ENCODE measurements around the gene WNT9A. TPM values are rescaled to one million over a fixed set of nuclear protein-coding genes. Genes with fewer than 3 reads are reported as not detected.

Gene WNT9A
- total RNA-seq, 1 donor, result 0.36 TPM

DNA sequence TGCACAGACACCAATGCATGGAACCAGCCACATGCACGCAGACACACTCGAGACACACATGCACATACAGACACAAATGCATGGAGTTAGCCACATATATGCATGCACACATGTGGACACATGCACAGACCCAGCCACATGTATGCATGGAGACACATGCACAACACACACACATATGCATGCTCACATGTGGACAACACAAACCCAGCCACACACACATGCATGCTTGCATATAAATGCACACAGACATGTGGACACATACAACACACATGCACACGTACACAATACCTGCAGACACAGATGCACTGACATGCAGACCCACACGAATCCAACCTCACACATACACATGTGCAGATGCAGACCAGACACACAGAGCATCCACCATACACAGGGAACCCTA is 31.1 kb downstream of the WNT9A start:
- no peak overlapping the region for H2AFZ ChIP-seq (ENCODE audit: low read length)
- peaks cover 5% of the 10 kb centered on the region for H3K27me3 ChIP-seq (ENCODE audit: insufficient read depth, low read length)
- H3K36me3 ChIP-seq (ENCODE audit: insufficient read depth, low read length), result no peaks in the 10 kb centered on the region
- no peaks in the 10 kb centered on the region for H3K9me3 ChIP-seq (ENCODE audit: low read depth, low read length)
- no peak overlapping the region for H3K27ac ChIP-seq (ENCODE audit: low read depth, low read length)
- H4K20me1 ChIP-seq (ENCODE audit: insufficient read depth, low read length), result no peaks in the 10 kb centered on the region
- DNase-seq (ENCODE audit: insufficient read length, low spot score, missing footprints), result peak; percentile 80
- TF ChIP-seq, protein P1, sequence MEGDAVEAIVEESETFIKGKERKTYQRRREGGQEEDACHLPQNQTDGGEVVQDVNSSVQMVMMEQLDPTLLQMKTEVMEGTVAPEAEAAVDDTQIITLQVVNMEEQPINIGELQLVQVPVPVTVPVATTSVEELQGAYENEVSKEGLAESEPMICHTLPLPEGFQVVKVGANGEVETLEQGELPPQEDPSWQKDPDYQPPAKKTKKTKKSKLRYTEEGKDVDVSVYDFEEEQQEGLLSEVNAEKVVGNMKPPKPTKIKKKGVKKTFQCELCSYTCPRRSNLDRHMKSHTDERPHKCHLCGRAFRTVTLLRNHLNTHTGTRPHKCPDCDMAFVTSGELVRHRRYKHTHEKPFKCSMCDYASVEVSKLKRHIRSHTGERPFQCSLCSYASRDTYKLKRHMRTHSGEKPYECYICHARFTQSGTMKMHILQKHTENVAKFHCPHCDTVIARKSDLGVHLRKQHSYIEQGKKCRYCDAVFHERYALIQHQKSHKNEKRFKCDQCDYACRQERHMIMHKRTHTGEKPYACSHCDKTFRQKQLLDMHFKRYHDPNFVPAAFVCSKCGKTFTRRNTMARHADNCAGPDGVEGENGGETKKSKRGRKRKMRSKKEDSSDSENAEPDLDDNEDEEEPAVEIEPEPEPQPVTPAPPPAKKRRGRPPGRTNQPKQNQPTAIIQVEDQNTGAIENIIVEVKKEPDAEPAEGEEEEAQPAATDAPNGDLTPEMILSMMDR (IDR thresholded peaks at IDR 0.05; ENCODE audit: extremely low read depth, low read depth, low read length), result no peak
- H3K79me2 ChIP-seq (ENCODE audit: insufficient read depth, low read length), result no peaks in the 10 kb centered on the region
- no peak overlapping the region for H3K4me3 ChIP-seq (ENCODE audit: insufficient read depth, low read length)
- H3K4me2 ChIP-seq (ENCODE audit: insufficient read depth, low read length), result no peak overlapping the region
- no peaks in the 10 kb centered on the region for H3K4me1 ChIP-seq (ENCODE audit: insufficient read depth, low read length)

DNA sequence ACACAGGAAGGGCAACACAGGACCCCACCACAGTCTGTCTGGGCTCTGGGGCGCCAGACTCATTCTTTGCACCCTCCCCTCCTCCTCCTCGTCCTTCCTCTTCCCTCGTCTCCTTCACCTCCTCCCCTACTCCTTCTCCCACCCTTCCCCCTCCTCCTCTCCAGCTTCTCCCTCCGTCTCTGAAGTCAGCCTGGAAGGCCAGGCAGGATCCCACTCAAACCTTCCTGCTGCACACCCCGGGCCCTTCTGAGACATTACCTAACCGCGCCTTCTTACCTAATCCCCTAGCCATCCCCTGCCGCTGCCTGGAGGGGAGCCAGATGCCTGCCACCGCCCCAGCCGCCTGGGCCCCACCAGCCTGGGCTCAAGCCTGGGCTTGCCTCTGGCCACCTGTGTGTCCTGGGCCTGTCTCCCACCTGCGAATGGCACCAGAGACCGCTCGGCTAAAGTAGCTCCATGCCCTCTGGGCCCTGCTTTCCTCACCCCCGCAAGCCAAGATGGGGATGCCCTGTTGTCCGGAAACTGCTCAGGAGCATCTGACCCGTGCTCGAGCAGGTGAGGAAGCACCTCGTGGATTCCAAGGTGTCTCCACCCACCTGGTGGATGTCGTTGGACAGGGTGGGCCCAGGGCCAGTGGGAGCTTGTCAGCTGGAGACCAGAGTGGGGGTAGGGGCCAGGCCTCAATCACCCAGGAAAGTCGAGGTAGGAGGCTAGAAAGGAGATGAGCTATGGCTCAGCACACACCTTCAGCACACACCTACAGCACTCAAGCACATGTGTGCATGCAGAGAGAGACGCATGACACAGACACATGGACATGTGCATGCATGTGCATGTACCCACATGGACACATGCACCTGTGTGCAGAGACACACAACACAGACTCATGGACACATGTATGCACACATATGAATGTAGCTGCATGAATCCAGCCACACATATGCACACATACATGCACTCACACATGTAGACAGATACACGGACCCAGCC is 31.9 kb downstream of the WNT9A start:
- Histone ChIP-seq H3K4me1 (ENCODE audit: insufficient read depth, low read length) (no peaks in the 10 kb centered on the region), H3K9me3 (ENCODE audit: low read depth, low read length) (no peaks in the 10 kb centered on the region), H3K4me3 (ENCODE audit: insufficient read depth, low read length) (no peak overlapping the region), H3K27me3 (ENCODE audit: insufficient read depth, low read length) (peaks cover 5% of the 10 kb centered on the region), H4K20me1 (ENCODE audit: insufficient read depth, low read length) (no peaks in the 10 kb centered on the region), H3K27ac (ENCODE audit: low read depth, low read length) (no peak overlapping the region), H3K4me2 (ENCODE audit: insufficient read depth, low read length) (no peak overlapping the region), H2AFZ (ENCODE audit: low read length) (no peak overlapping the region), H3K36me3 (ENCODE audit: insufficient read depth, low read length) (no peaks in the 10 kb centered on the region), H3K79me2 (ENCODE audit: insufficient read depth, low read length) (no peaks in the 10 kb centered on the region)
- DNase-seq (ENCODE audit: insufficient read length, low spot score, missing footprints), result peak; percentile 75
- TF ChIP-seq, protein P1 (IDR thresholded peaks at IDR 0.05; ENCODE audit: extremely low read depth, low read depth, low read length), result no peak

DNA sequence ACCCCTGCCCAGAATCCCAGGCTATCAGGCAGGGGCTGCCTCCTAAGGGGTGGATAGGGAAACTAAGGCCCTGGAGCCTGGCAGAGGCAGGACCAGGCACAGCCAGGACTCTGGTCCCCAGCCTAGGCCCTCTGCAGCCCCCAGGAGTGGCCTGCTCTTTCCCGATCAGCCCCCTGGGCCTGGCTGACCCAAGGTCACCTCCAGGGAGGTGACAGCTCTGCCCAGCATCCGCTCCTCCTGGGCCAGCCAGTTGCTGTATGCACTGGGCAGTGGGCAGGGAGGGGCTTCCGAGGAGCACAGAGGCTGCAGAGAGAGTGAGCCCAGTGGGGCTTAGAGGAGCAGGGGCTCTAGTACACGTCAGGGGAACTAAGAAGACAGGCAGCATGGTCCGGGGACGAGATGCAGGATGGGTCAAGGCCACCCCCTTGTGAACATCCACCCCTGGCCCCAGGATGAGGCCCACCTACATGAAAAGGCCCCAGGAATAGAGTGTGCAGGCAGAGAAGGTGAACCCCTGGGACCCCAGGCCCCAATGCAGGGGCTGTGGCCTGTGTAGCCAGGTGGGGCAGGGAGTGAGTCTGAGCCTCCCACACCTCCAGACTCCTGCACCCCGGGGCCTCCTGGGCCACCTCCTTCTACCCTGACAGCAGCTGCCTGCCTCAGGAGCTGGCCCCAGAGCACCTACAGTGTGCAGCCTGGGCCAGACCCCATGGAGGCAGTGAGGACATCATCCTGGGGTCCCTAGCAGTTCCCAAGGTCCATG is 32.8 kb downstream of the WNT9A start:
- H3K9me3 ChIP-seq (ENCODE audit: low read depth, low read length), result no peaks in the 10 kb centered on the region
- TF ChIP-seq, protein P1 (IDR thresholded peaks at IDR 0.05; ENCODE audit: extremely low read depth, low read depth, low read length), result no peak
- no peak overlapping the region for H3K27ac ChIP-seq (ENCODE audit: low read depth, low read length)
- no peaks in the 10 kb centered on the region for H3K79me2 ChIP-seq (ENCODE audit: insufficient read depth, low read length)
- peaks cover 5% of the 10 kb centered on the region for H3K27me3 ChIP-seq (ENCODE audit: insufficient read depth, low read length)
- peak; percentile 71 for DNase-seq (ENCODE audit: insufficient read length, low spot score, missing footprints)
- no peak overlapping the region for H3K4me3 ChIP-seq (ENCODE audit: insufficient read depth, low read length)
- H4K20me1 ChIP-seq (ENCODE audit: insufficient read depth, low read length), result no peaks in the 10 kb centered on the region
- H3K4me1 ChIP-seq (ENCODE audit: insufficient read depth, low read length), result no peaks in the 10 kb centered on the region
- no peaks in the 10 kb centered on the region for H3K36me3 ChIP-seq (ENCODE audit: insufficient read depth, low read length)
- H2AFZ ChIP-seq (ENCODE audit: low read length), result no peak overlapping the region
- H3K4me2 ChIP-seq (ENCODE audit: insufficient read depth, low read length), result no peak overlapping the region
